HG02798 (cell line): ENCODE measurements around the gene PANK4.
"Not testable (repeated sequence)": the region's sequence is repeated elsewhere in the genome, so short reads cannot be mapped to it uniquely, and the experiment has no call there.

ENCODE experiments used
- ATAC-seq: cut with Tn5 transposase; IDR thresholded peaks from one replicate; pipeline ENCODE4 v1.9.1; 2021; ENCODE audit warnings: mild to moderate bottlenecking; ENCODE audit not compliant: unreplicated experiment, poor library complexity

Gene PANK4

DNA sequence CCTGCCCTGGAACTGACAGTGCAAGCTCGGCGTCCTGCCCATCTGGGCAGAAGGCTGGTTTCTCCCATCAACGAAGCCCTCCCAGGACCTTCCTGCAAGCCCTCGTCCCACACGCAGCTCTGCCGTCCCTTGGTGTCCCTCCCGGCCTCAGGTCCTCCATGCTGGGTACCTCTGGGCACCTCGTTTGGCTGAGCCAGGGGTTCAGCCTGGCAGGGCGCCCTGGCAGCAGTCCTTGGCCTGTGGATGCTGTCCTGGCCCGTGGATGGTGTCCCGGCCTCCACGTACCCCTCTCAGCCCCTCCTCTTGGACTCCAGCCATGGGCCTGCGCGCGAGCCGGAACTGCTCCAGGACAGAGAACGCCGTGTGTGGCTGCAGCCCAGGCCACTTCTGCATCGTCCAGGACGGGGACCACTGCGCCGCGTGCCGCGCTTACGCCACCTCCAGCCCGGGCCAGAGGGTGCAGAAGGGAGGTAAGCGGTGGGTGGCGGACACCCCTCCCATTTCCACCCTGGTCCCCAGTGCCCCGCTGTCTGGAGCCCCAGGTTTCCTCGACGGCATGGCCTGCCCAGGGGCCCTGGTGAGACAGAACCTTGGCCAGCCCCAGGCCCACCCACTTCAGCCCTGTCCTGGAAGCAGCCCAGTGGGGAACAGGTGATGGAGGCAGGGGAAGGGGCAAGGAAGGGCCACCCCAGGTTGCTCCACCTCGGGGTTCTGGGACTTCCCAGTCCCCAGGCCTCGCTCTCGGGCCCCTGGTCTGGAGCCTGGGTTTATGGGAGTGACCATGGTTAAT, 33.3 kb upstream of the PANK4 start:
- ATAC-seq: no peak

GRCh38 chr1:2558861-2559260, 32.5 kb upstream of the PANK4 start:
- ATAC-seq: no peak

DNA sequence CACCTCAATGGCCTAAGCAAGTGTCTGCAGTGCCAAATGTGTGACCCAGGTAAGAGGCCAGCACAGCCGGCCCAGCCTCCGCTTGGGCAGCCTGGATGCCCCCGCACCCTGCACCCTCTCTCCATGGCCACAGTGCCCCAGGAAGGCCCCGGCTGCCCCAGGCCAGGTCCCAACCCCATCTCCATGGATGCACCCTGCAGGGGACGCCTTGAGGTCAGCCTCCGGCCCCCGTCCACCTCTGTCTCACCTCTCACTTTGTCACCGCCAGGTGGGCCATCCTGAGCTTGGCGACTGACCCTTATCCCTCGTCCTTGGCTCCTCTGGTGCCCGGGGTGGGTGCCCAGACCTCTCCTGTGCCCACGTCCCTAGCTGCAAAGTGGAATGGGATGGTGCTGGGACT, 32.0 kb upstream of the PANK4 start:
- ATAC-seq: no peak

- ATAC-seq: no peak
Measured at GRCh38 chr1:2557482-2558400, 31.3 kb upstream of the PANK4 start.

GRCh38 chr1:2556678-2557481, 30.5 kb upstream of the PANK4 start:
- no peak for ATAC-seq

DNA sequence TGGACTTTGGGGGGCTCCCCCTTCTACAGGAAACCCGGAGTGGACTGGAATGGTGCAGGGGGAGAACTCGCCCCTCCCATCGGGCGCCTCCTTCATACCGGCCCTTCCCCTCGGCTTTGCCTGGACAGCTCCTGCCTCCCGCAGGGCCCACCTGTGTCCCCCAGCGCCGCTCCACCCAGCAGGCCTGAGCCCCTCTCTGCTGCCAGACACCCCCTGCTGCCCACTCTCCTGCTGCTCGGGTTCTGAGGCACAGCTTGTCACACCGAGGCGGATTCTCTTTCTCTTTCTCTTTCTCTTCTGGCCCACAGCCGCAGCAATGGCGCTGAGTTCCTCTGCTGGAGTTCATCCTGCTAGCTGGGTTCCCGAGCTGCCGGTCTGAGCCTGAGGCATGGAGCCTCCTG, 29.9 kb upstream of the PANK4 start, which contains the start of gene TNFRSF14:
TSS of gene TNFRSF14 (plus strand) at position 95 of the 401 bp plus-strand sequence. CDS start at position 389, 294 bp downstream.
- ATAC-seq: peak; percentile 44

DNA sequence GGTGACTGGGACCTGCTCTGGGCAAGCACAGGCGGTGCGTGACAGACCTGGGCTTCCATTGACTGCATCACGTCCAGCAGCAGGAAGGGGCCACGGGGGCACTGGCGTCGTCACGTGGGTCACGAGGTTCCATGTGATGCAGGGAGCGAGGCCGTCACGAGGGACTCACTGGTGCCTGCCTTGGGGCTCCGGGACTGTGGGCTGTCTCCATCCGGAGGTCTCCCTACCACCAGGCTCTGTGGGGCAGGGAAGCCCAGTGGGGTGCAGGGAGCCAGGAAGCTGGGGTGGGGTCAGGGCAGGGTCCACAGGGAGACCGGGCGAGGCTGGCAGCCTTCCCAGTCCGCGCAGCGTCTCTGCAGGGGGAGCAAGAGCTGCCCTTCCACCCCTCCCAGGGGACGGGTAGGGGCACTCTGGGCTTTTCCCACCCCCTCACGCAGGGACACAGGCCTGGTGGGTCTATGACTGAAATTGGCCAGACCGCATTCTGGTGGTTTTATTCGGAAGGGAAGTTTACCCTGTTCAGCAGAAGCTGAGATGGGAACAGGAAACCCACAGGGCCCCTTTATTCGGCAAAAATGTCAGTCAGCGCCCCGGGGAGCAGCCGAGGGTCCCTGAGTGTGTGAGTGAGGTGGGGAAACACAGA, 29.4 kb upstream of the PANK4 start:
- peak; percentile 36 for ATAC-seq

DNA sequence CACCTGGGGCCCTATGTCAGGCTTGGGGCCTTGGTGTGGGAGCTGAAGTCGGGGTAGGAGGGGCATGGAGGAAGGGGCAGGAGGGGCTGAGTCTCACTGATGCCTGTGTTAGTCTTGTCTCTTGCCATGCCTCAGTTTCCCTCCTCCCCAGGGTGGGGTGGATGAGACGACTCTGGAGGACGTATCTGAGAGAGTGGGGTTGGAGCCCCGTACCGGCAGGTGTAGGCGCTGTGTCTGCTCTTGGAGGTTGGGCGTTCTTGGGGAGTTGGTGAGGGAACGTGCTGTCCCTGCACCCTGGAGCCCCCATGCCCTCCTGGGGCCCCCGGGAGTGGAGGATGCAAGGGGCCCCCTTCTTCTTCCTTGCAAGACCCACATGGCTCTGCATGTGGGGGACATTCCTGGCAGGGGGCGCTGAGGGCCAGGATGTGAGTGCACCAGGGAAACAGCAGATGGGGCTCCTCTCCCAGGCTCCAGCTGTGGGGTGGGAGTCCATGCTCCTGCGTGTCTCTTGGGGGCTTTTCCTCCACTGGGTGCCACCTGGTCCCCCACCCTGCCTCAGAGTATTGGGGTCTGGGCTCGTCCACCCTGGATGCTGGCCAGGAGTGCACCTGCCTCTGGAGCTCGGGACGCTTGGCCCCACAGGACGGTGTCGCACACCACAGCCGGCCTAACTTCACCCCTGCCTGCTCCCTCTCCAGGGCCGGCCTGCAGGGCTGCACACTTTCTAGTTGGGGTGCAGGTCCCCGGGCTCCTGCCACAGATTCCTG, 28.4 kb upstream of the PANK4 start:
- no peak for ATAC-seq

DNA sequence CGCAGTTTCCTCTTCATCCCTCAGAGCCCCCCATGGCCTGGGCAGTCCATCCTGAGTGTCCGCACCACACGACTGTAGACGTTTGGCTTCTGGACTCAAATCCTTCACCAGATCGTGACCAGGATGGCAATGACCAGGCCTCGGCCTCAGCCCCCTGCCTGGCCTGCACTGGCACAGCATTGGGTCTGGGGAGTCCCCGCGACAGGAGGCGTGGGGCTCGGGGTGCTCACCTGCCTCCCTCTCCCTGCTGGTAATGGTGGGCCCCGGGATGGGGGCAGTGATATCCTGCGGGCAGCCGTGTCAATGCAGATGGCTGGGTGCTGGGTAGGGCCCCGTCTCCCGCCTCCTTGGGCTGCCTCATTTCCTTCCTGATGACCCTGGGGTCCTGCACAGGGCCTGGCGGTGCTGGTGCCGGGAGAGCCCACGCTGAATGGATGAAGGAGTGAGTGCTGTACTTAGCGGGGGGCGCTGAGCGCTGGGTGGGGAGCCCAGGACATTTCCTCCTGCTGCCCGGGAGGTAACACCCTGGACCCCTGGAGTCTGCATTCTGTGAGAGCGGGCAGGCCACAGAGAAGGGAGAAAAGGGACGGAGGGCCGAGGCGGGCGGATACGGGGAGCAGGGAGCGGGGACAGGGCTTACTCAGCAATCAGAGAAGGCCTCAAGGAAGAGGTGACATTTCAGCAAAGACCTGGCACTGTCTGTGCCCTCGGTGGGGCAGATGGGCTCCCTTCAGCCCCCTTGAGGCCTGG, 27.6 kb upstream of the PANK4 start:
- no peak for ATAC-seq

GRCh38 chr1:2553076-2553475, 26.7 kb upstream of the PANK4 start:
- ATAC-seq: not testable (repeated sequence)

GRCh38 chr1:2552189-2552588, 25.8 kb upstream of the PANK4 start:
- no peak for ATAC-seq

DNA sequence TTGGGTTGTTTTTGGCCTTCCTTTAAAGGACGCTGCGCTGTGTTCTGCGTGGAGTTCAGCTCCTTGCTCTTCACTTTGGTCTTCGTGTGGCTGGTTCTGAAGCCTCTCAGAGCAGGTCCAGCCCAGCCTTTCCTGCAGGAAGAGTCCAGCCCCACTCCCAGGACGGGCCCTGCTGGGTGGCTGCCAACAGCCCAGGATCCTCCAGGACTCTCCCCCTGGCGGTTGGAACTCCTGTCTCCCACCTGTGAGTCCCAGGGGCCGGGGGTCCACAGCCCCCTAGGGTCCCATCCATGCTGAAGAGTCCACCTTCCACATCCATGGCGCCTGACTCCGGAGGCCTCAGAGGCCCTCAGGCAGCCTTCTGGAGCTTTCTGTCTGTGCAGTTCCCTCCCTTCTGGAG, 25.1 kb upstream of the PANK4 start:
- not testable (repeated sequence) for ATAC-seq

DNA sequence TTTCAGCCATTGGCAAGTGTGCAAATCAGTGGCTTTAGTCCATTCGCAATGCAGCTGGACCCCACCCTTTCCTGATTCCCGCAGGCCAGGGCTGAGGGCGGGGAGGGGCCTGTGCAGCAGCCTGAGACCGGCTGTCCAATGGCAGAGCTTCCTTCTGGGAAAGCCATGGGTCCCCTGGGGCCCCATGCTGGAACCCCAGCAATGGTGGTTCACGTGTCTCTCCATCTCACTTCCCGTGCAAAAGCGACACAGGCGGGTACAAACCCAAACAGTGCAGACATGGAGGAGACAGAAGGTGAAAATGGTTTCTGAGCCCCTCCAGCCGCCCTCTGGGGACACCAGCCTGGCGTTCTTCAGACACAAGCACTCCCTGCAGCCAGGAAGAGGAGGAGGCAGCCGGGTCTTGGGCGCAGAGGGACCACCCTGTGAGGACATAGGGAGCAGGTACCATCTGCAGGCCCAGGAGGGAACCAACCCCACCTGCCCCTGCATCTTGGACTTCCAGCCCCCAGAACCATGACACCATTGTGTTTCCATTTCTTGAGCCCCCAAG, 24.0 kb upstream of the PANK4 start:
- ATAC-seq: not testable (repeated sequence)

GRCh38 chr1:2549367-2550029, 23.1 kb upstream of the PANK4 start:
- ATAC-seq: not testable (repeated sequence)

DNA sequence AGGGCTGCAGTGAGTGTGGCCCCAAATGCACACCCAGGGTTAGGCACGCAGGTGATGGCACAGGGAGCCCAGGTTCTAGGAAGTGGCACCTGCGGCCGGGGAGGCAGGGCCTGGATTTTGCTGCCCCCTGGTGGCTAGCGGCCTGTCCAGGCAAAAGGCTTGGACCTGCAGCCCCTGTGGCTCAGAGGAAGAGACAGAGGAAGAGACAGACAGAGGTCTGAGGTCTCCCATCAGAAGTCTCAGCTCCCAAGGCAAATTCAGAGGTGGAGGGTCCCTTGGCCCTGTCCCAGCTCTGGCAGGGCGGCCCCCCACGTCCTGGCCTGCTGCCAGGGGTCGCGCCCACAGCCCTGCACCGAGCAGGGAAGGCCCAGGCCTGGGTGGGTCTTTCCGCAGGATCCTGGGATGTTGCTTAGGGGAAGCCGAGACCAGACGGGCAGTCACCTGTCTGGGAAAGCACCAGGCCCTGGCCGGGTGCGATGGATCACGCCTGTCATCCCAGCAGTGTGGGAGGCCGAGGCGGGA, 21.7 kb upstream of the PANK4 start:
- peak; percentile 21 for ATAC-seq

DNA sequence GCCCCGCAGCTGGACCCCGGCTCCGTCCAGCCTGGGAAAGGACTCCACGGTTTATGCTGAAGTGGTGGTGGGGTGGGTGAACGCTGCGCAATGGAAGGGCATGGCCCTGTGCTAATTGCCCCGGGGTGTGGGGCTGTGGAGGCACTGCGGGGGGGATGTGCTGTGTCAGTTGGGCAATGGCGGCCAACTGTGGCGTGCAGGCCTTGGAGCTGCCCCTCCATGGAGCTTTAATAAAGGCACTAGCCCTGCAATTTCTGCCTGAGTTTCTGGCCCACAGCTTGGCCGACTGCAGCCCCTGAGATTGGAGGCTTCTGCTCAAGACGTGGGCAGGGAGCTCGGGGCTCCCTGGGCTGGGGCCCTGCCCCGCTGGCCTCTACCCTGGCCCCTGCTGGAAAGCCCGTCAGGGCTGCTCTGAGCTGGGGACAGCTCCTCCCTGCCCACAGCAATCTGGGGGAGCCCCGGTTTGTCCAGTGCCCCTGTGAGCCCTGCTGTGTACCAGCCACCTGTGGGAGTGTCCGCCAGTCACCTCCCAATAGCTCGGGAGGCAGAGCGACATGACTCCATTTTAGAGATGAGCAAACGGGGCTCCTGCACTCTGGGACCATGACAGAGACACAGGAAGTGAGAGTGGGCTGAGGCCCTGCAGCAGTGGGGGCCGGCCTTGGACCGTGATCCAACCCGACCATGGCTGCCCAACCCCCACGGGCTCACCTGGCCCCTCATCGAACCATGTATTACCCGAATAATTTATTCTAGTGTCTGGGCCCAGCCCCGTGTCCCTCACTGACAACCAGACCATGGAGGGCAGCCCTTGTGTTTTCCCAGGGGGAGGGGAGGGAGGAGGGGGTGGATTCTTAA, 21.0 kb upstream of the PANK4 start:
- ATAC-seq: no peak
